GM19397 (cell line): ENCODE results near the gene TPR.

Experiments used
- ATAC-seq: cut with Tn5 transposase; IDR thresholded peaks from one replicate; pipeline ENCODE4 v1.9.1; 2021; ENCODE audit warnings: mild to moderate bottlenecking, moderate library complexity; ENCODE audit not compliant: unreplicated experiment

The TPR gene

GRCh38 chr1:186330758-186331157, 44.3 kb downstream of the TPR start:
- no peak for ATAC-seq

- no peak for ATAC-seq
These were observed 47.7 kb downstream of the TPR start for GRCh38 chr1:186327331-186327730.

DNA sequence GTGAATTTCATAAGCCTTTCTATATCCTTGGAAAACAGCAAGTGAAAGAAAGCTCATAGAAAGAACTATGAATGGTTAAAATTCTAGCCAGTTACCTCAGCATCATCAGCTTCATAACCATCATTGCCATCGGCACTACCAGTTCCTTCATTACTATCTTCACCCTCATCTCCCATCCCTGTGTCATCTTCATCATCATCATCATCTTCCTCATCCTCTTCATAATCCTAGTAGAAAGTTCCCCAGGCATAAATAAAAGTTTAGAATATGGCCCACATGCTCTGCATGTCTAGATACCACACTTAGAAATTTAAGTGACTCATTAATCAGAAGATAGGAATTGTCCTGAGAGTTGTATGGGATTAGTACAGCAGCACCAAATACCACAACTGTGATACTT, 49.0 kb downstream of the TPR start:
- no peak for ATAC-seq

DNA sequence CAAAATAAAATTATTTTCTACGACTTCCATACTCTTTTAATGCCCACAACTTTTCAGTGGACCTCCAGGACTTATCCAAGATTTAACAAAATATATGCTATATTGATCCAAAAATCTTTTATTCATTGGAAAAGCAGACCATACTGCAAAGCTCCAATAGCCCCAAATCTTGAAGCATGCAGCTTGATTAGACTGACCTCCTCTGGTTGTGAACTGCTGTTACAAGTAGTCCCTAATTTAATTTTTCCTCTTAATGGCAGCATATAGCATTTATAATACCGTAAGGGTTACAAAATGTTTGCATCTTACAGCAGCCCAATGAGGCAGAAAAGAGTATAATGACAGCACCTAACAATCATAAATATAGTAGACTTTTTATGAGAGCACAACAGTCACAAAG, 49.8 kb downstream of the TPR start:
- ATAC-seq: no peak

GRCh38 chr1:186323865-186324264, 51.2 kb downstream of the TPR start:
- ATAC-seq: no peak

- no peak for ATAC-seq
These were observed 59.5 kb downstream of the TPR start for GRCh38 chr1:186315570-186315969.

- ATAC-seq: no peak
These were observed 63.5 kb downstream of the TPR start for GRCh38 chr1:186311375-186312051.

- ATAC-seq: no peak
These were observed 64.7 kb downstream of the TPR start for GRCh38 chr1:186310307-186310706.

- ATAC-seq: no peak
These were observed 66.6 kb downstream of the TPR start for GRCh38 chr1:186308264-186309060.

DNA sequence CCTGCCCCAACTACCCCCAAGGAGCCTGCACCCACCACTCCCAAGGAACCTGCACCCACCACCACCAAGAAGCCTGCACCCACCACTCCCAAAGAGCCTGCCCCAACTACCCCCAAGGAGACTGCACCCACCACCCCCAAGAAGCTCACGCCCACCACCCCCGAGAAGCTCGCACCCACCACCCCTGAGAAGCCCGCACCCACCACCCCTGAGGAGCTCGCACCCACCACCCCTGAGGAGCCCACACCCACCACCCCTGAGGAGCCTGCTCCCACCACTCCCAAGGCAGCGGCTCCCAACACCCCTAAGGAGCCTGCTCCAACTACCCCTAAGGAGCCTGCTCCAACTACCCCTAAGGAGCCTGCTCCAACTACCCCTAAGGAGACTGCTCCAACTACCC, 67.6 kb downstream of the TPR start:
- ATAC-seq: no peak

DNA sequence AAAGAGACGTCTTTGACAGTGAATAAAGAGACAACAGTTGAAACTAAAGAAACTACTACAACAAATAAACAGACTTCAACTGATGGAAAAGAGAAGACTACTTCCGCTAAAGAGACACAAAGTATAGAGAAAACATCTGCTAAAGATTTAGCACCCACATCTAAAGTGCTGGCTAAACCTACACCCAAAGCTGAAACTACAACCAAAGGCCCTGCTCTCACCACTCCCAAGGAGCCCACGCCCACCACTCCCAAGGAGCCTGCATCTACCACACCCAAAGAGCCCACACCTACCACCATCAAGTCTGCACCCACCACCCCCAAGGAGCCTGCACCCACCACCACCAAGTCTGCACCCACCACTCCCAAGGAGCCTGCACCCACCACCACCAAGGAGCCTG, 68.5 kb downstream of the TPR start:
- ATAC-seq: no peak

- no peak for ATAC-seq
These were observed 69.8 kb downstream of the TPR start for GRCh38 chr1:186304982-186305949.

- ATAC-seq: no peak
These were observed 71.1 kb downstream of the TPR start for GRCh38 chr1:186303911-186304310.

DNA sequence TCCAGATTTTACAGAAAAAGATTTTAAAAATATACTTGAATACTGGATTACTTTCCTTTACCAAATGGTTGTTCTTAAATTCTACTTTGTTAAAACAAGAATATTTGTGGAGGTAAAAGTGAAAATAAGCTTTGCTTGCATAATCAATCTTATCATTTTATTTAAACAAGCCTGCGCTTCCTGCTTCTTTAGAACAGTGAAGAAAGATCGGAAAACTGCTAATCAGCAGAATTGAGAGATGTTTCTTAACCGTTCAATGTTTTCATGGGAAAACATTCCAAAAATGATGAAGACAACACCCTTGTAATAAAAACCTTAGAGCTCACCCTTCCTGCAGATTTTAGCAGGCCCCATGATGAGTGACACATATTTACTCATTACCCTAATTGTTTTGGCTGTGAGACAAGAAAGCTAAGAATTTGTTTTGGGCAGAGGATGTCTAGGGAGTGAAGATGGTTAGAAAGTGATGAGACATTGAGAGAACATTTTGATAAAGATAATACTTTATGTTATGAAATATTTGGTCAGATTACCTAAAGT, 72.6 kb downstream of the TPR start:
- ATAC-seq: no peak

GRCh38 chr1:186301448-186301847, 73.6 kb downstream of the TPR start:
- ATAC-seq: no peak

DNA sequence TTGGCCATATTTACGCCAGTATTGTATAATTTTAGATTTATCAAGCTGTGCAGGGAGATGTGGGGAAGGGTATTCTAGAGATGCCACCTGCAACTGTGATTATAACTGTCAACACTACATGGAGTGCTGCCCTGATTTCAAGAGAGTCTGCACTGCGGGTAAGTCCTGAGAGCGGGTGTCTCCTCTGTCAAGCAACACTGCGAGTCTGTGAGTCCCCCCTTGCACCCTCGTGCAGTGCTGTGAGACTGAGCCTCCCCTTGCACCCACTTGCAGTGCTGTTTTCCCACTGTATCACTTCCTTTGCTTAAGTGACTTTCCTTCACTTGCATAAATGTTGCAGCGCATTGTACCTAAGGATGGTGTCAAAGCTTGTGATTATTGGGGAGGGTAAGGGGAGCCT, 75.0 kb downstream of the TPR start:
- ATAC-seq: no peak

DNA sequence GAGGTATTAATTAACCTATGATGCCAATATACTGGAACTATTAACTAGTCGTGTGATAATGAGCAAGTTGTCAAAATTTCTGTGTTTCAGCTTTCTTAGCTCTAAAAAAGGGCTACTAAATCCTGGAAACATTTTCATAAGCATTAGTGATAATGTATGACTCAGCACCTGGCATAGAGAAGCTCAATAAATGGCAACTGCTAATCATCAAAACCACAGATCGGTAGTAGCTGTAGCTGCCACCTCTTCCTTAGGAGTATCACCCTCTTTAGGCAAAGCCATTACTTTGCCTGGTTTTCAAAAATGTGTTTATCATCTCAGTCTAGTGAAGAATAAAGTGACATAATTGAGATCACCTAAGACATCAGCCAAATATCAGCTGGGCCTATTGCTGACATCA, 75.5 kb downstream of the TPR start:
- no peak for ATAC-seq

DNA sequence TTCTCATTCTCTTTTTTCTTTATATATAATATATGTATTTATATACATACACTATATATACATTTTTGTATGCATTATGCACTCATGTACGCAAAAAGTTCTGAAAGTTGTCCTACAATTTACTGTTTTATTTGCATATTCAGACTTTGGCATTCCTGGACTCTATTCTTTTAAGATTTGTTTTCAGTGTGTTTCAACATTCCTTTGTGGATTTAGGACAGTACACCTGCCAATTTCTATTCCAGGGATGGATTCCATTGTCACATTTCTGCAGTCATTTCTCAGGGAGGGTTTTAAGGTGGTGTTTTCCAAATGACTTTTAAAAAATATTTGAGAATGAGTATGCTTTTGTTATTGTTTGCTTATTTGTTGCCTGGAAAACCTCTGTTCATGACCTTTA, 76.2 kb downstream of the TPR start:
- ATAC-seq: no peak

GRCh38 chr1:186297439-186298045, 77.5 kb downstream of the TPR start:
- ATAC-seq: no peak

DNA sequence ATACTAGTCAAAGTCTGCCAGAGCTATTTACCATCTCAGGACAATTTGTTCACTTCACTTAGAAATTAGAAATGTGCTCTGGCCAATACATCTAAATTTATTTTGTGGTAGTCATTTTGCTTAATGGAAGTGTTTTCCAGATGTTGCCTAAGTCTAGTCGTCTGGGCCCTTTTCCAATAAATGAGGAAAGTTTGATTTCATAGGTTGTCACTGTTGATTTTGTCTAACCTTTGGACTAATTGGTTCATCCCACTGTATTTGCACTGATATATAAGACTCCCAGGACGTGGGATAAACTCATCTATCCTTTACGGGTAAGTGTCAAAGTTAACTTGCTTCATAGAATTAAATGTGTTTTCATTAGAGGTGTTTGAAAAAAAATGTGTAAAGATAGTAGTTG, 79.1 kb downstream of the TPR start, which contains the start of gene PRG4:
TSS of gene PRG4 (plus strand) at position 300 of the 400 bp plus-strand sequence.
- no peak for ATAC-seq

DNA sequence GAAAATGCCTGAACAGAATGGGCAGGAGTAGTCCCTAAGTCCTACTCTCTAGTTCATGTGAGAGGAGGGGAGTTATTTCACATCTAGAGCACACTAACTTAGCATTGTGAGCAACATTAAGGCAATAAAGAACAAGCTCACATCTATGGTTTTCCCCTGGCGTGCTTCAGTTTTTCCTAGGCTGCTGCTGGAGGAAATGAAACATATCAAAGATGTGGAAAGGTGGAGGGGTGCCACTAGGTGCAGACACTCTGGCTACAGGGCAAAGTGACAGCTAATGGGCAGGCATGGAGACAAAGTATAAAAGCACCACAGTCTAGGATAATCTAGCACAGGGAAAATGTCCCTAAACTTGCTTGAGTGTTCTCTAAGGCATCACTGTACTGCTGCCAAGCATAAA, 82.2 kb downstream of the TPR start:
- no peak for ATAC-seq
